ENCODE measurements around the gene STIM2. TPM values are rescaled to one million over a fixed set of nuclear protein-coding genes. Genes with fewer than 3 reads are reported as not detected.

STIM2 gene
- total RNA-seq, 2 donors from 2014 or later, result 20.7 to 30.3 TPM

- Histone ChIP-seq H3K36me3 (no peaks in the 10 kb centered on the region), H3K27me3 (no peaks in the 10 kb centered on the region), H3K4me1 (no peaks in the 10 kb centered on the region), H3K4me3 (no peak overlapping the region), H3K9ac (ENCODE audit: low read depth in 2 of 2, low read length in 2 of 2) (no peak overlapping the region), H3K9me3 (no peaks in the 10 kb centered on the region), H3K27ac (no peak overlapping the region)
- intact Hi-C loops (cut with DNase I), result no loop called here
- TF ChIP-seq, protein P1, sequence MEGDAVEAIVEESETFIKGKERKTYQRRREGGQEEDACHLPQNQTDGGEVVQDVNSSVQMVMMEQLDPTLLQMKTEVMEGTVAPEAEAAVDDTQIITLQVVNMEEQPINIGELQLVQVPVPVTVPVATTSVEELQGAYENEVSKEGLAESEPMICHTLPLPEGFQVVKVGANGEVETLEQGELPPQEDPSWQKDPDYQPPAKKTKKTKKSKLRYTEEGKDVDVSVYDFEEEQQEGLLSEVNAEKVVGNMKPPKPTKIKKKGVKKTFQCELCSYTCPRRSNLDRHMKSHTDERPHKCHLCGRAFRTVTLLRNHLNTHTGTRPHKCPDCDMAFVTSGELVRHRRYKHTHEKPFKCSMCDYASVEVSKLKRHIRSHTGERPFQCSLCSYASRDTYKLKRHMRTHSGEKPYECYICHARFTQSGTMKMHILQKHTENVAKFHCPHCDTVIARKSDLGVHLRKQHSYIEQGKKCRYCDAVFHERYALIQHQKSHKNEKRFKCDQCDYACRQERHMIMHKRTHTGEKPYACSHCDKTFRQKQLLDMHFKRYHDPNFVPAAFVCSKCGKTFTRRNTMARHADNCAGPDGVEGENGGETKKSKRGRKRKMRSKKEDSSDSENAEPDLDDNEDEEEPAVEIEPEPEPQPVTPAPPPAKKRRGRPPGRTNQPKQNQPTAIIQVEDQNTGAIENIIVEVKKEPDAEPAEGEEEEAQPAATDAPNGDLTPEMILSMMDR (IDR thresholded peaks at IDR 0.05), result no peak
- no peak for DNase-seq
Observed at GRCh38 chr4:26839016-26839415, 21.6 kb upstream of the STIM2 start.

- Histone ChIP-seq H3K27me3 (no peaks in the 10 kb centered on the region), H3K9ac (ENCODE audit: low read depth in 2 of 2, low read length in 2 of 2) (no peak overlapping the region), H3K27ac (no peak overlapping the region), H3K36me3 (no peaks in the 10 kb centered on the region), H3K4me1 (no peaks in the 10 kb centered on the region), H3K9me3 (no peaks in the 10 kb centered on the region), H3K4me3 (no peak overlapping the region)
- DNase-seq, result no peak
- TF ChIP-seq, protein P1 (IDR thresholded peaks at IDR 0.05), result no peak
- intact Hi-C loops (cut with DNase I), result no loop called here
Observed at GRCh38 chr4:26839534-26839951, 21.1 kb upstream of the STIM2 start.

DNA sequence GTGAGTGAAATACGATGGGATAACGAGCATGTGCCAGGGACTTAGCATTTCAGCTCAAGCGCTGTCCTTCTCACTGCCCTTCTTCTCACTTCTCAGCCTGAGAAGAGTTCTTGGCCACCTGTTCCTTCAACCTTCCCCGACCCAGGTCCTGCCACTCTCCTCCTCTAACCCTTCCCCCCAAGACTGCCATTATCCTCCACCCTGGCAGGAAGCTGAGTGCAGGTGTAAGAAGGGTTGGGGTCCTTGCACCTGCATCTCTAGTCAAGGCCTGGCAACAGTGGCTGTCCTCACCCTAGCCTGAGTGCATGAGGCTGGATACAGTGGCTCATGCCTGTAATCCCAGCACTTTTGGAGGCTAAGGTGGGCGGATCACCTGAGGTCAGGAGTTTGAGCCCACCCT is 19.9 kb upstream of the STIM2 start:
- Histone ChIP-seq H3K4me1 (no peaks in the 10 kb centered on the region), H3K27ac (no peak overlapping the region), H3K9me3 (no peaks in the 10 kb centered on the region), H3K9ac (ENCODE audit: low read depth in 2 of 2, low read length in 2 of 2) (no peak overlapping the region), H3K36me3 (no peaks in the 10 kb centered on the region), H3K27me3 (no peaks in the 10 kb centered on the region), H3K4me3 (no peak overlapping the region)
- DNase-seq, result no peak
- intact Hi-C loops (cut with DNase I), result no loop called here
- TF ChIP-seq, protein P1 (IDR thresholded peaks at IDR 0.05), result no peak

DNA sequence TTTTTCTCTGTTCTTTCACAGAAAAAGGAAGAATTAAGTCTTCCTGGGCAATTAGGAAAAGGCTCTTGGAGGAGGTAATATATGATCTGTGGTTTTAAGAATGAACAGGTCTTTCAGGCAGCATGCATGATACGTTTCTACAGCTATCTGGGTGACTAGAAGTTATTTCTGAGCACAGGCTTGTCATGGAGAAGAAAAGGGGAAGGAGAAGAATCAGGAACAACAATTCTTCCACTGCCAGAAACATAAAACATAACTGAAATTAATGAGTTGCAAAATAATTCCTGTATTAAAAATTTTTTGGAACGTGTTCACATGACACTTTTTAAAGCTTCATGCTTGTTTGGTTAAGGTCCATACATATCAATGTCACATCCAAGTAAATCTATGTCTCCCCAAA is 17.7 kb upstream of the STIM2 start:
- no peak overlapping the region for H3K9ac ChIP-seq (ENCODE audit: low read depth in 2 of 2, low read length in 2 of 2)
- no peaks in the 10 kb centered on the region for H3K36me3 ChIP-seq
- no peak overlapping the region for H3K27ac ChIP-seq
- TF ChIP-seq, protein P1 (IDR thresholded peaks at IDR 0.05), result no peak
- no peaks in the 10 kb centered on the region for H3K9me3 ChIP-seq
- no peaks in the 10 kb centered on the region for H3K4me1 ChIP-seq
- DNase-seq, result no peak
- intact Hi-C loops (cut with DNase I), result no loop called here
- H3K4me3 ChIP-seq, result no peak overlapping the region
- H3K27me3 ChIP-seq, result no peaks in the 10 kb centered on the region

GRCh38 chr4:26850528-26850927 is 10.1 kb upstream of the STIM2 start:
- Histone ChIP-seq H3K4me1 (no peaks in the 10 kb centered on the region), H3K9ac (ENCODE audit: low read depth in 2 of 2, low read length in 2 of 2) (no peak overlapping the region), H3K36me3 (no peaks in the 10 kb centered on the region), H3K4me3 (no peak overlapping the region), H3K9me3 (no peaks in the 10 kb centered on the region), H3K27ac (no peak overlapping the region), H3K27me3 (no peaks in the 10 kb centered on the region)
- TF ChIP-seq, protein P1 (IDR thresholded peaks at IDR 0.05), result no peak
- intact Hi-C loops (cut with DNase I), result no loop called here
- no peak for DNase-seq

DNA sequence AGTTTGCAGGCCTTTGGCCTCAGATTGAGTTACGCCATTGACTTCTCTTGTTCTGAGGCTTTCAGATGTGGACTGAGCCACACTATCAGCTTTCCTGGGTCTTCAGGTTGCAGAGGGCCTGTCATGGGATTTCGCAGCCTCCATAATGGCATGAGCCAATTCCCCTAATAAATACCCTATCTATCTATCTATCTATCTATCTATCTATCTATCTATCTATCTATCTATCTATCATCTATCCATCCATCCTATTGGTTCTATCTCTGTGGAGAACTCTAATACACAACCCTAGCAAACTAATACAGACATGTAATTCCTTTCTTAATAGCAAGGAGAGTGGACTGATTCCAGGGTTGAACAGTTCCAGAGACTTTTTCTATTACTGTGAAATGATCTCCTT is 9.5 kb upstream of the STIM2 start:
- H3K27me3 ChIP-seq, result no peaks in the 10 kb centered on the region
- no peak overlapping the region for H3K4me3 ChIP-seq
- H3K36me3 ChIP-seq, result no peaks in the 10 kb centered on the region
- no peak overlapping the region for H3K27ac ChIP-seq
- no peak overlapping the region for H3K9ac ChIP-seq (ENCODE audit: low read depth in 2 of 2, low read length in 2 of 2)
- DNase-seq, result no peak
- no peaks in the 10 kb centered on the region for H3K4me1 ChIP-seq
- intact Hi-C loops (cut with DNase I), result no loop called here
- H3K9me3 ChIP-seq, result no peaks in the 10 kb centered on the region
- TF ChIP-seq, protein P1 (IDR thresholded peaks at IDR 0.05), result no peak

Measured in colonic mucosa (tissue), 4 donors.